Mesothelial cell of epicardium (in vitro differentiated cells): ENCODE measurements around the gene NDUFS8. TPM values are rescaled to one million over a fixed set of nuclear protein-coding genes. Genes with fewer than 3 reads are reported as not detected.

Experiments used
- DNase-seq, 2 experiments: peaks; one replicate each; pipeline ENCODE4 v3.0.0; 2021; ENCODE audit warnings: low spot score in 2 of 2; ENCODE audit not compliant: unreplicated experiment in 2 of 2
- H3K27ac Mint-ChIP-seq: 2 replicates; pipeline ENCODE4 v1.8.0; 2021; ENCODE audit warnings: mixed read lengths
- H3K27me3 Mint-ChIP-seq: 2 replicates; pipeline ENCODE4 v1.8.0; 2021; ENCODE audit warnings: low read depth, mixed read lengths
- H3K36me3 Mint-ChIP-seq: 2 replicates; pipeline ENCODE4 v1.8.0; 2021; ENCODE audit warnings: mixed read lengths
- H3K4me1 Mint-ChIP-seq: 2 replicates; pipeline ENCODE4 v1.8.0; 2021; ENCODE audit warnings: mixed read lengths
- H3K4me3 Mint-ChIP-seq: 2 replicates; pipeline ENCODE4 v1.8.0; 2021; ENCODE audit warnings: mild to moderate bottlenecking, moderate library complexity, mixed read lengths
- H3K9me3 Mint-ChIP-seq: 2 replicates; pipeline ENCODE4 v1.8.0; 2021; ENCODE audit warnings: mixed read lengths
- total RNA-seq: library from RNA; stranded (reverse); gene quantifications from 3 replicates; pipeline ENCODE4 v1.2.1, GENCODE V29; 2021
- TF ChIP-seq, protein P1 (sequence below): fragments of 200-600 bp; sonication (generic); IDR thresholded peaks from one replicate; pipeline ENCODE4 v1.5.0; 2021; ENCODE audit warnings: antibody characterized with exemption; ENCODE audit not compliant: unreplicated experiment

The NDUFS8 gene
- total RNA-seq, 1 donor from 2014 or later: 132 TPM

DNA sequence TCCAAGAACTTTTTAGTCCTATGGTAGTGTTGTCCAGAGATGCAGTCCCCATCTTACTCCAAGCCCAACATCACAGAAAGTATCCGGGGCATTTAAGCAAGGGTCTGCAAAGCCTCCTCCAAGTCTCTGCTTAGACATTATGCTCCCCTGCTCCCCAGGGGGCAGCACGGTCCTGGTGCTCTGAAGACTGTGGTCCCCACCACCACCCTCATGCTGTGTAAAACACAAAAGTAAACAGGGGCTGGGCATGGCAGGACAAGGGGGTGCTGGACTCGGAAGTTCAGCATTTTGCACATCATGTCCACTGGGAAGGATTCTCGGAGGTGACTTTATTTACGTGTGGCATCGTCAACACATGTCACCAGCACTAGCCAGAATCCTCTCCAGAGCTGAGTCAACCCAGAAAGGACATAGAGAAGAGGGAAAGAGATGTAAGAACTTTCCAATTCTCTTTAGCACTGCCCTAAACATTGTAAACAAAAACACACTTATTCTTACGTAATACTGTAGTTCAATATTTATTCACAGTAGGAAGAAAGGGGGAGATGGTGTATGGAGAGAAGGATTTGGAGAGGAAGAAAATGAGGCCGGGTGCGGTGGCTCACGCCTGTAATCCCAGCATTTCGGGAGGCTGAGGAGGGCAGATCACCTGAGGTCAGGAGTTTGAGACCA is 46.0 kb downstream of the NDUFS8 start:
- peaks cover 30% of the 10 kb centered on the region for H3K36me3 Mint-ChIP-seq
- no peak overlapping the region for H3K27ac Mint-ChIP-seq
- no peak for DNase-seq
- TF ChIP-seq, protein P1, sequence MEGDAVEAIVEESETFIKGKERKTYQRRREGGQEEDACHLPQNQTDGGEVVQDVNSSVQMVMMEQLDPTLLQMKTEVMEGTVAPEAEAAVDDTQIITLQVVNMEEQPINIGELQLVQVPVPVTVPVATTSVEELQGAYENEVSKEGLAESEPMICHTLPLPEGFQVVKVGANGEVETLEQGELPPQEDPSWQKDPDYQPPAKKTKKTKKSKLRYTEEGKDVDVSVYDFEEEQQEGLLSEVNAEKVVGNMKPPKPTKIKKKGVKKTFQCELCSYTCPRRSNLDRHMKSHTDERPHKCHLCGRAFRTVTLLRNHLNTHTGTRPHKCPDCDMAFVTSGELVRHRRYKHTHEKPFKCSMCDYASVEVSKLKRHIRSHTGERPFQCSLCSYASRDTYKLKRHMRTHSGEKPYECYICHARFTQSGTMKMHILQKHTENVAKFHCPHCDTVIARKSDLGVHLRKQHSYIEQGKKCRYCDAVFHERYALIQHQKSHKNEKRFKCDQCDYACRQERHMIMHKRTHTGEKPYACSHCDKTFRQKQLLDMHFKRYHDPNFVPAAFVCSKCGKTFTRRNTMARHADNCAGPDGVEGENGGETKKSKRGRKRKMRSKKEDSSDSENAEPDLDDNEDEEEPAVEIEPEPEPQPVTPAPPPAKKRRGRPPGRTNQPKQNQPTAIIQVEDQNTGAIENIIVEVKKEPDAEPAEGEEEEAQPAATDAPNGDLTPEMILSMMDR: no peak
- H3K27me3 Mint-ChIP-seq: no peaks in the 10 kb centered on the region
- H3K9me3 Mint-ChIP-seq: no peaks in the 10 kb centered on the region
- peaks cover 11% of the 10 kb centered on the region for H3K4me1 Mint-ChIP-seq
- no peak overlapping the region for H3K4me3 Mint-ChIP-seq

DNA sequence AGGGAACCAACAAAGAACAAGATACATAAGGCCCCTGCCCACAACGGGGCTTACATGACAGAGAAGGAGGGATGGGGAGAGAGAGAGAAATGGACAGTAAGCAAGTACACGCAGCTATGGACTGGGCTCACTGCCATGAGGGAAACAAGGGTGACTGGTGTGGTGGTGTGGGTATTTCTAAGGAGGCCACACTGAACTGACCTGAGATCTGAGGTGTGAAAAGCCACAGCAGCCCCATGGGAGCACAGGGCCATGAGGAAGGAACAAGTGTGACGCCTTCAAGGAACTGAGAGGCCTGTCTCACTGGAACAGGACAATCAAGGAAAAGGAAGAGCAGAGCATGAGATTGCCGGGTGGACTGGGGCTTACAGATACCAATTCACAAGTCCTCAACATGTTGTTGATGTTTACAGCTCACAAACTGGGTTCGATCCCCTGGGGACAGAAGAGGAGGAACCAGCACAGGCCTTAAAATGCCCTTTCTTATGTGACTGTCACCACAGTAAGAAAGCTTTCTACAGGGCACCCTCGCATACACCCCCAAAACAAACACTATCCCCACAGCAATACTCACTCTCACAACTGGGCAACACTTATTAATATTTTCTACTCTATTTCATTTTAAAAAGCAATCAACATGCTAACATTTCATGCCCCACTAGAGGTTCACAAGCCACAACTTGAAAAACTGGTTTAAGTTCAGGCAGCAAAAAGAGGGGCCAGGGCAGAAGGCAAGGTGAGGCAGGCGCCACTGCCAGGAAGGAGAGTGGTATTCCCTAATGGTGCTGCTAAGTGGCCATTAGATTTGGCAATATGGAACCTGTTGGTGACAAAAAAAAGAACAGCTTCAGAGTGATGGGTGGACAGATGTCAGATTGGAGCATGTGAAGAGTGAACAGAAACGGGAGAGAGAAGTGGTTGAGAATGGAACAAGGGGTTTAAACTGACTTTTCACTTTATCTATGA is 47.4 kb downstream of the NDUFS8 start:
- no peaks in the 10 kb centered on the region for H3K27me3 Mint-ChIP-seq
- DNase-seq: no peak
- peaks cover 20% of the 10 kb centered on the region for H3K4me1 Mint-ChIP-seq
- no peak overlapping the region for H3K4me3 Mint-ChIP-seq
- H3K9me3 Mint-ChIP-seq: no peaks in the 10 kb centered on the region
- TF ChIP-seq, protein P1: no peak
- H3K36me3 Mint-ChIP-seq: peaks cover 24% of the 10 kb centered on the region
- H3K27ac Mint-ChIP-seq: peak overlapping the region; percentile 70

DNA sequence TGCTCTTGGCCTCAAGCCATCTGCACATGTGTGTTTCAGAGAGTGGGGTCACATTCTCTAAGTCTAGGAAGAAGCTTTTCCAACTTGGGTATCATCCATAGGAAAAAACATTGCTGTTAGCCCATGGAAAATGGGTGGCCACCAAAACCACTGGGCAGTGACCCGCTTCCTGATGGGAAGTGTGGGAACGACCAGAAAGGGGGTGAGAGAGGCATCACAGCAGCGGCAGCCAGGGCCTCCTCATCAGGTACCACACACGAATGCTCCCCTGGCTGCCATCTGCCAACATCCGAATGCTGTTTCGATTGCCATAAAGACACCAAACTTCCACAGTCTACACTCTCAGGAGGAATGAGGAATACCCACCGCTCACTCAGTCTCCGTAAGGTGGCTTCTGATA is 50.4 kb downstream of the NDUFS8 start:
- DNase-seq: no peak
- TF ChIP-seq, protein P1: no peak
- Mint-ChIP-seq H3K9me3 (no peaks in the 10 kb centered on the region), H3K4me3 (no peak overlapping the region), H3K36me3 (peaks cover 18% of the 10 kb centered on the region), H3K27ac (no peak overlapping the region), H3K4me1 (peaks cover 27% of the 10 kb centered on the region), H3K27me3 (no peaks in the 10 kb centered on the region)

- TF ChIP-seq, protein P1: no peak
- Mint-ChIP-seq H3K27ac (no peak overlapping the region), H3K4me1 (peaks cover 27% of the 10 kb centered on the region), H3K27me3 (no peaks in the 10 kb centered on the region), H3K36me3 (peaks cover 20% of the 10 kb centered on the region), H3K9me3 (no peaks in the 10 kb centered on the region), H3K4me3 (no peak overlapping the region)
- DNase-seq: no peak
These were observed 51.2 kb downstream of the NDUFS8 start for GRCh38 chr11:68081691-68082090.

GRCh38 chr11:68082481-68082880 is 52.0 kb downstream of the NDUFS8 start:
- no peak overlapping the region for H3K27ac Mint-ChIP-seq
- no peak for DNase-seq
- H3K36me3 Mint-ChIP-seq: peaks cover 19% of the 10 kb centered on the region
- no peak overlapping the region for H3K4me3 Mint-ChIP-seq
- no peaks in the 10 kb centered on the region for H3K9me3 Mint-ChIP-seq
- TF ChIP-seq, protein P1: no peak
- peaks cover 25% of the 10 kb centered on the region for H3K4me1 Mint-ChIP-seq
- H3K27me3 Mint-ChIP-seq: no peaks in the 10 kb centered on the region
